Endothelial cell of umbilical vein (primary cell): ENCODE results near the gene DHX16. TPM values are rescaled to one million over a fixed set of nuclear protein-coding genes. Genes with fewer than 3 reads are reported as not detected.

Source experiments
- BruUV-seq: library from RNA; stranded (reverse); fragments of 400-500 nt; replicated peaks from 2 replicates; lab custom pipeline; 2021; lab: Mats Ljungman, UMichigan
- CTCF ChIA-PET: fragments of 300-600, 350-600 bp; sonication (Branson Sonifier 250); formaldehyde crosslinking; loops from one replicate; lab custom pipeline; 2021; ENCODE audit warnings: antibody characterized with exemption, inconsistent platforms; lab: Charles Lee
- POLR2A ChIA-PET: fragments of 300-600, 350-600 bp; sonication (Branson Sonifier 250); formaldehyde crosslinking; loops from one replicate; lab custom pipeline; 2021; ENCODE audit warnings: antibody characterized with exemption, inconsistent platforms; lab: Charles Lee
- DNase-seq: peaks from one replicate; pipeline ENCODE4 v3.0.0-alpha.2; 2011; ENCODE audit warnings: low read depth, low spot score
- FAIRE-seq: peaks from 2 replicates; lab custom pipeline; 2011; peaks lifted over from hg19 to GRCh38; lab: Jason Lieb, UNC
- H2AFZ ChIP-seq: 2 replicates; pipeline ENCODE4 v1.6.0; 2012; ENCODE audit warnings: low read depth, low read length, control low read depth, inconsistent platforms
- H3K27ac ChIP-seq: 2 replicates; pipeline ENCODE4 v1.5.1; 2011; ENCODE audit warnings: low read depth, mild to moderate bottlenecking, control low read depth, low read length, moderate library complexity; ENCODE audit not compliant: insufficient read depth
- H3K27me3 ChIP-seq, 2 experiments: 2 replicates each; pipeline versions ENCODE4 v1.6.0 to v1.6.1; 2011; ENCODE audit warnings: low read length in 2 of 2, mixed read lengths in 1 of 2; ENCODE audit not compliant: control insufficient read depth in 2 of 2, insufficient read depth in 2 of 2
- H3K36me3 ChIP-seq, 2 experiments: 2 replicates in 1 of 2; 3 replicates in 1 of 2; pipeline ENCODE4 v1.5.1; 2011; ENCODE audit warnings: low read length in 2 of 2, mild to moderate bottlenecking in 1 of 2, moderate library complexity in 1 of 2; ENCODE audit not compliant: control insufficient read depth in 2 of 2, insufficient read depth in 2 of 2; ENCODE audit errors: extremely low read depth in 1 of 2
- H3K4me1 ChIP-seq: 3 replicates; pipeline ENCODE4 v1.5.1; 2011; ENCODE audit warnings: mild to moderate bottlenecking, low read length; ENCODE audit not compliant: control insufficient read depth, insufficient read depth; ENCODE audit errors: extremely low read depth
- H3K4me2 ChIP-seq: 2 replicates; pipeline ENCODE4 v1.6.1; 2011; ENCODE audit warnings: low read length, control low read depth, mixed read lengths; ENCODE audit not compliant: insufficient read depth
- H3K4me3 ChIP-seq, 3 experiments: fragments of 200-600 bp in 1 of 3; sonication (generic), shearing (Covaris generic) in 1 of 3; replicated peaks in 1 of 3; 2 replicates each; pipeline ENCODE4 v1.5.1; 2011 to 2016; ENCODE audit warnings: control low read depth in 3 of 3, low read length in 3 of 3, mild to moderate bottlenecking in 2 of 3, inconsistent platforms in 1 of 3, low read depth in 1 of 3, moderate library complexity in 1 of 3; ENCODE audit not compliant: insufficient read depth in 1 of 3
- H3K79me2 ChIP-seq: 2 replicates; pipeline ENCODE4 v1.6.0; 2012; ENCODE audit warnings: low read length, inconsistent platforms; ENCODE audit not compliant: control insufficient read depth, insufficient read depth
- H3K9ac ChIP-seq: replicated peaks from 2 replicates; pipeline ENCODE3; 2011; ENCODE audit warnings: low read length, control low read depth; ENCODE audit not compliant: insufficient read depth; ENCODE audit errors: extremely low read depth
- H3K9me1 ChIP-seq: replicated peaks from 3 replicates; pipeline ENCODE4 v1.6.0; 2011; ENCODE audit warnings: mild to moderate bottlenecking, low read length; ENCODE audit not compliant: control insufficient read depth, insufficient read depth; ENCODE audit errors: extremely low read depth
- H3K9me3 ChIP-seq: replicated peaks from 2 replicates; pipeline ENCODE4 v1.5.1; 2012; ENCODE audit warnings: low read length, inconsistent platforms; ENCODE audit not compliant: control insufficient read depth, insufficient read depth
- H4K20me1 ChIP-seq: replicated peaks from 2 replicates; pipeline ENCODE3; 2011; ENCODE audit warnings: mild to moderate bottlenecking, low read length; ENCODE audit not compliant: control insufficient read depth, insufficient read depth; ENCODE audit errors: extremely low read depth
- EZH2 ChIP-seq: IDR thresholded peaks from 2 replicates; pipeline ENCODE4 v1.6.1; 2012; ENCODE audit warnings: borderline replicate concordance, low read depth, mild to moderate bottlenecking, moderate library complexity, low read length, inconsistent platforms; ENCODE audit not compliant: severe bottlenecking
- FOS ChIP-seq: IDR thresholded peaks from 2 replicates; pipeline ENCODE4 v1.6.1; 2011; ENCODE audit warnings: mild to moderate bottlenecking, low read length, moderate library complexity, borderline replicate concordance; ENCODE audit not compliant: insufficient read depth
- GATA2 ChIP-seq: IDR thresholded peaks from 2 replicates; pipeline ENCODE4 v1.7.0; 2011; ENCODE audit warnings: low read depth, mild to moderate bottlenecking, moderate library complexity, mixed read lengths, low read length; ENCODE audit not compliant: insufficient read length, insufficient read depth
- MYC ChIP-seq: IDR thresholded peaks from one replicate; pipeline ENCODE4 v1.6.1; 2011; ENCODE audit warnings: mild to moderate bottlenecking, low read depth, low read length
- POLR2A ChIP-seq: IDR thresholded peaks from 2 replicates; pipeline ENCODE4 v1.6.1; 2012; ENCODE audit warnings: low read depth, mild to moderate bottlenecking, control low read depth, low read length
- POLR2AphosphoS5 ChIP-seq: IDR thresholded peaks from 2 replicates; pipeline ENCODE4 v1.6.1; 2012; ENCODE audit warnings: low read depth, mild to moderate bottlenecking, control low read depth, low read length, moderate library complexity; ENCODE audit not compliant: insufficient read depth
- dilution Hi-C: fragments of 300-500 bp; cut with MboI; formaldehyde crosslinking; loops from one replicate; pipeline ENCODE4 v1.15.0; 2019; ENCODE audit warnings: low sequenced_read_pairs; ENCODE audit not compliant: extremely low pct_ligation_motif_present
- intact Hi-C: fragments of 100-400 bp; cut with micrococcal nuclease; formaldehyde crosslinking; loops from one replicate; pipeline ENCODE4 v1.10.0; 2022
- polyA plus RNA-seq, 4 experiments: library from polyadenylated mRNA; depleted of rRNA in 3 of 4; stranded (reverse) in 3 of 4; unstranded in 1 of 4; fragments of >200 nt; gene quantifications; 2 replicates each; pipeline versions ENCODE4 v1.2.1 to v1.2.3, GENCODE V29; 2011 to 2012; ENCODE audit warnings: missing spikeins in 1 of 4
- total RNA-seq: library from RNA; stranded (reverse); gene quantifications from 2 replicates; pipeline ENCODE4 v1.2.3, GENCODE V29; 2021
- TF ChIP-seq, protein P1 (sequence below), 2 donors: IDR thresholded peaks; 1 replicate in 1 of 2; 2 replicates in 1 of 2; pipeline ENCODE4 v1.5.1; 2011; ENCODE audit warnings: low read length in 2 of 2, mild to moderate bottlenecking in 2 of 2, moderate library complexity in 2 of 2, control low read depth in 1 of 2, inconsistent platforms in 1 of 2, low read depth in 1 of 2; ENCODE audit not compliant: insufficient read depth in 1 of 2; ENCODE audit errors: extremely low read depth in 1 of 2
- TF ChIP-seq, protein P2 (sequence below): IDR thresholded peaks from 2 replicates; pipeline ENCODE4 v1.6.1; 2011; ENCODE audit not compliant: insufficient read depth, insufficient read length

DHX16 gene
- total and polyA plus RNA-seq, 2 donors (not counting 3 experiments of a cell fraction or from before 2014, with no cell fraction given): 38.2 to 66.5 TPM

DNA sequence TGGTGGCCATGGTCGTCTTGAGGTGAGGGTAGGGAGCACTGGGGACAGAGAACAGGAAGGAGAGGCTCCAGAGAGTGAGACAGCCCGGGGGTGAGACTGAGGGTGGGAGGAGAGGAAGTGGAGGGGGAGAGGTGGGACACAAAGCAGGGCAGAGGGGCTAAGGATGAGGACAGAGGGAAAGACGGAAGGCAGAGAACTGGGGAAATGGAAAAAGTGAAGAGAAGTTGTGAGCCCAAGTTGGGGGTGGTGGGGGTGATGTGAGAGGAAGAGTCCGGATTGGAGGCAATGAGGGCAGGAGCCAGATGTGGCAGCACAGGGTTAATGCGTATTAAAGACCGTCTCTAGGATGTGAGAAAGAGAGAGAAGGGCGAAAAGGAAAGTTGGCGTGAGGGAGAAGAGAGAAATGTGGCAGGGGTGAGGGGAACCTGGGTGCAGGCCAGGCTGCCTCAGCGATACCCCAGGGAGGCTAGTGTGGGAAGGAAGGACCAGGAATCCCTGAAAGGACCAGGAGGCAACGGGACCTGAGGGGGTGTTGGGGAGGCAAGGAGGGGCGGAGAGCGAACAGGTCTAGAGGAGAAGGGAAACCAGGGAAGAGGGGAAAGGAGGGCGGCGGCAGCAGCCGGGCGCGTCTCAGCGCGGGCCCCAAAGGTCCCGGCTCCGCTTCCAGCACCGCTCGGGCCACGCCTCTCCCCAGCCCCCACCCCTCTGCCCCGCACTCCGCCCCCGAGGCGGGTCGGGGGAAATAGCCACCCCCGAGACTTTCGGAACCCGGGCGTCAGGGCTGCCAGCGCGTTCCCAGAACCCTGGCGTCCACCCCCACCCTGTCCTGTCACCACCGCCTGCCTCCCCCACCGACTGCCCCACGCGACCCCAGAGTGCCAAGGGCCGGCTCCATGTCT is 13.5 kb upstream of the DHX16 start, which contains the start of gene PPP1R18:
Gene PPP1R18, minus strand, starts transcription at position 637 of the 899 bp plus-strand sequence. Its CDS starts 627 bp downstream, at position 10.
- CTCF ChIA-PET: interaction anchor here (0.9 to 5.2 kb wide), 7 partner anchors 13 to 228 kb away, joined by 3 to 25 read pairs (median 4); partner anchors contain the start of genes DHX16, MDC1 and VARS2
- POLR2A ChIA-PET: interaction anchor here (1.8 kb wide), 1 partner anchor 31 kb away, joined by 6 read pairs; the partner anchor contains the start of gene MDC1

More for the DNA sequence above, 13.5 kb upstream of the DHX16 start, which contains the start of gene PPP1R18:
- no peaks in the 10 kb centered on the region for H4K20me1 ChIP-seq
- intact Hi-C loops (no loop called here), dilution Hi-C loops (no loop called here)
- peak within 1 kb of the TSS; percentile 95 for H3K9ac ChIP-seq
- DNase-seq: peak; percentile 28
- no TSS peak for BruUV-seq
- no peaks in the 10 kb centered on the region for H3K9me1 ChIP-seq
- peaks cover 75% of the 10 kb centered on the region for H3K79me2 ChIP-seq
- peak within 1 kb of the TSS; percentile 21 for H2AFZ ChIP-seq
- no peaks in the 10 kb centered on the region for H3K9me3 ChIP-seq
- H3K27me3 ChIP-seq: no peaks in the 10 kb centered on the region
- H3K4me3 ChIP-seq: peak within 1 kb of the TSS; percentile 81 to 92 (median 90)
- H3K36me3 ChIP-seq: no peaks in the 10 kb centered on the region
- H3K4me2 ChIP-seq: peak within 1 kb of the TSS; percentile 80
- peak; percentile 73 for FAIRE-seq
- TF ChIP-seq MYC (no peak), POLR2A (peak; percentile 88), FOS (no peak), POLR2AphosphoS5 (peak; percentile 70), EZH2 (no peak), GATA2 (no peak)
- TF ChIP-seq, protein P1, sequence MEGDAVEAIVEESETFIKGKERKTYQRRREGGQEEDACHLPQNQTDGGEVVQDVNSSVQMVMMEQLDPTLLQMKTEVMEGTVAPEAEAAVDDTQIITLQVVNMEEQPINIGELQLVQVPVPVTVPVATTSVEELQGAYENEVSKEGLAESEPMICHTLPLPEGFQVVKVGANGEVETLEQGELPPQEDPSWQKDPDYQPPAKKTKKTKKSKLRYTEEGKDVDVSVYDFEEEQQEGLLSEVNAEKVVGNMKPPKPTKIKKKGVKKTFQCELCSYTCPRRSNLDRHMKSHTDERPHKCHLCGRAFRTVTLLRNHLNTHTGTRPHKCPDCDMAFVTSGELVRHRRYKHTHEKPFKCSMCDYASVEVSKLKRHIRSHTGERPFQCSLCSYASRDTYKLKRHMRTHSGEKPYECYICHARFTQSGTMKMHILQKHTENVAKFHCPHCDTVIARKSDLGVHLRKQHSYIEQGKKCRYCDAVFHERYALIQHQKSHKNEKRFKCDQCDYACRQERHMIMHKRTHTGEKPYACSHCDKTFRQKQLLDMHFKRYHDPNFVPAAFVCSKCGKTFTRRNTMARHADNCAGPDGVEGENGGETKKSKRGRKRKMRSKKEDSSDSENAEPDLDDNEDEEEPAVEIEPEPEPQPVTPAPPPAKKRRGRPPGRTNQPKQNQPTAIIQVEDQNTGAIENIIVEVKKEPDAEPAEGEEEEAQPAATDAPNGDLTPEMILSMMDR (IDR thresholded peaks at IDR 0.05; ENCODE audit: extremely low read depth in 1 of 2, insufficient read depth in 1 of 2, low read depth in 1 of 2, low read length in 2 of 2): no peak
- TF ChIP-seq, protein P2, sequence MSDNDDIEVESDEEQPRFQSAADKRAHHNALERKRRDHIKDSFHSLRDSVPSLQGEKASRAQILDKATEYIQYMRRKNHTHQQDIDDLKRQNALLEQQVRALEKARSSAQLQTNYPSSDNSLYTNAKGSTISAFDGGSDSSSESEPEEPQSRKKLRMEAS: no peak
- peaks cover 39% of the 10 kb centered on the region for H3K4me1 ChIP-seq
- H3K27ac ChIP-seq: peak within 1 kb of the TSS; percentile 93
